Retinal pigment epithelial cell (primary cell): ENCODE data around the gene DMGDH.

ENCODE experiments used
- DNase-seq: peaks from one replicate; pipeline ENCODE4 v3.0.0-alpha.2; 2010; ENCODE audit warnings: low read depth
- H3K4me3 ChIP-seq: 2 replicates; pipeline ENCODE4 v1.5.1; 2011; ENCODE audit warnings: mild to moderate bottlenecking, low read length, control low read depth, moderate library complexity
- CTCF ChIP-seq: conservative IDR thresholded peaks from 2 replicates; pipeline ENCODE4 v1.5.1; 2011; ENCODE audit warnings: low read depth, low read length, control low read depth, inconsistent platforms

DMGDH gene

GRCh38 chr5:79030663-79031484 is 38.6 kb downstream of the DMGDH start:
- no peak overlapping the region for H3K4me3 ChIP-seq
- DNase-seq = no peak
- TF ChIP-seq CTCF = no peak

GRCh38 chr5:79025054-79025472 is 44.4 kb downstream of the DMGDH start:
- TF ChIP-seq CTCF = peak; percentile 88
- H3K4me3 ChIP-seq = peak overlapping the region; percentile 40
- DNase-seq = no peak

GRCh38 chr5:79023947-79024346 is 45.5 kb downstream of the DMGDH start:
- TF ChIP-seq CTCF = no peak
- no peak overlapping the region for H3K4me3 ChIP-seq
- no peak for DNase-seq

GRCh38 chr5:79023348-79023747 is 46.1 kb downstream of the DMGDH start:
- H3K4me3 ChIP-seq = no peak overlapping the region
- TF ChIP-seq CTCF = no peak
- DNase-seq = no peak

DNA sequence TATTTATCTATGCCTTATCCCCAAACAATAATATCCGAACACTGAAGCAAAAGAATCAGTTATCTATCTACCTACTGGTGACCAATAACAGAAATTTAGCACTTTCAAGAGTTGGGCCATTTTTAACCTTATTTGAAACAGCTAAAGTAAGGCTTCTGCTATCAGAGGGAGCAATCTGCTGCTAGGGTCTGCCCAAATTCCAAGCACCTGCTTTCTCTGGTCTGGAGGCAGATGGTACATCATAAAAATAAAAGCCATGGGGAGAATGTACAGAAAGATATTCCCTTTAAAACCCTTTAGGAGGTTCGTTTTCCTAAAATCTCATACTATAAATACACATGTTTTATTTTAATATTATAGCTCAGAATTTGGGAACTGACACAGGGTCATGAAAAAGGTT is 46.7 kb downstream of the DMGDH start:
- no peak for TF ChIP-seq CTCF
- DNase-seq = no peak
- H3K4me3 ChIP-seq = no peak overlapping the region

DNA sequence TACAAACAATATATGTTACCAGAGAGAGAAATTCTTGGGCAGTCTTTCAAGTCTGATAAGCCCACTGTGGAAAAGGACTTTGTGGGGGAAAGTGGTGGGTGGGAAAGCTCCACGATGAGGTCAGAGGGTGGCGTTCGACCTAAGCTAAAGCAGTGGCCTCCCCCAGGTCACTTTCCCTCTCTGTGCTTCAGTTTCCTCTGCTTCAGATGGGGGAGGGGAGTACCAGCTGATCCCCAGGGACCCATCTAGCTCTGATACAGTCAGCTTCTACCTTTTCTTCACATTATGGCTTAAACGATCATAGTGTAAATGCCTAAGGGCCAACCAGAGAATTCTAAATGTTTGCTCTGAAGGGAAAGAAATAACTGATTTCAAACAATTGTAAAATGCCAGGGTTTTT is 47.7 kb downstream of the DMGDH start:
- TF ChIP-seq CTCF = no peak
- H3K4me3 ChIP-seq = no peak overlapping the region
- no peak for DNase-seq
